Measurements from ENCODE around the gene ALDH1L1. TPM values are rescaled to one million over a fixed set of nuclear protein-coding genes. Genes with fewer than 3 reads are reported as not detected.

Gene ALDH1L1
- total and polyA plus RNA-seq, 2 of the 13 experiments (the other 11 are each of a cell fraction or from before 2014, with no cell fraction given), result 11.2 to 28.7 TPM

DNA sequence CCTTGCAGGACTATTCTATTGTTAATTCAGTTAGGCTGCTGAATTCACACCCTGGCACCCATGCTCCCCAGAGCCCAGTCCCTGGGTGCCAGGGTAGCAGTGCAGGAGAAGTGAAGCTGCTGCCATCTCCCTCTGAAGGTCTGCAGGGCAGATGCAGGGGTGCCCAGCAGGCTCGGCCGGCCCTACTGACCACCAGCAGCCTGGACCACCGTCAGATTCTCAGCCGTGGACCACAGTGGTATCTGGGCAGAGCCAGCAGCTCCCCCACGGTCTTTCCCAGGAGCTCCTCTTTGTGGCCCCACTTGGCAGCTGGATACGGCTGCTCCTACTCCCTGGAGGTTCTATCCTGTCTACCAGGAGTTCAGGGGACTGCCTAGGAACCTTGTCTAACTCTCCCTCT, 46.8 kb downstream of the ALDH1L1 start:
- BruUV-seq (replicated peaks), result no TSS peak
- in situ Hi-C loops (cut with HindIII; ENCODE audit: extremely low pct_ligation_motif_present, low pct_unique_long_range_greater_than_20kb), result loop anchor here (10.0 to 25.0 kb wide), 2 partner anchors 61 to 229 kb away; partner anchors contain the start of gene KLF15

More for the DNA sequence above, 46.8 kb downstream of the ALDH1L1 start:
- H4K20me1 ChIP-seq (ENCODE audit: insufficient read depth, low read length), result no peaks in the 10 kb centered on the region
- H3K36me3 ChIP-seq (replicated peaks in 1 of 2; ENCODE audit: control insufficient read depth in 1 of 2, insufficient read depth in 2 of 2, low read length in 2 of 2), result no peaks in the 10 kb centered on the region
- TF ChIP-seq KAT8 (CRISPR knock-in tag; IDR thresholded peaks at IDR 0.05) (no peak), PITX1 (CRISPR knock-in tag; IDR thresholded peaks at IDR 0.05) (no peak), ZNF503 (CRISPR knock-in tag; IDR thresholded peaks at IDR 0.05) (no peak), ZNF205 (CRISPR knock-in tag; IDR thresholded peaks at IDR 0.05) (no peak), HOXA9 (CRISPR knock-in tag; IDR thresholded peaks at IDR 0.05; ENCODE audit: borderline replicate concordance) (no peak), MBNL3 (CRISPR knock-in tag; conservative IDR thresholded peaks at IDR 0.05) (no peak), PHF5A (CRISPR knock-in tag; IDR thresholded peaks at IDR 0.05; ENCODE audit: low read depth, unreplicated experiment) (no peak), TFDP2 (CRISPR knock-in tag; IDR thresholded peaks at IDR 0.05) (no peak), AHDC1 (CRISPR knock-in tag; IDR thresholded peaks at IDR 0.05; ENCODE audit: borderline replicate concordance) (no peak), ZNF761 (CRISPR knock-in tag; conservative IDR thresholded peaks at IDR 0.05) (no peak), ZNF225 (CRISPR knock-in tag; IDR thresholded peaks at IDR 0.05) (no peak), TEAD2 (CRISPR knock-in tag; IDR thresholded peaks at IDR 0.05) (no peak), ZNF143 (CRISPR knock-in tag; IDR thresholded peaks at IDR 0.05) (no peak), ZFP82 (CRISPR knock-in tag; IDR thresholded peaks at IDR 0.05; ENCODE audit: borderline replicate concordance) (no peak), RAD51 (IDR thresholded peaks at IDR 0.05; ENCODE audit: borderline replicate concordance) (no peak), KDM4B (CRISPR knock-in tag; IDR thresholded peaks at IDR 0.05) (no peak)
- no peak overlapping the region for H3K9ac ChIP-seq (ENCODE audit: insufficient read depth, low read depth, low read length)
- FAIRE-seq (no peak), DNase-seq (ENCODE audit: low spot score) (no peak), ATAC-seq (no peak)
- CTCF ChIA-PET (ENCODE audit: low intra/inter-chr PET ratio, low total read pairs), result interaction anchor here (2.1 to 4.2 kb wide), 3 partner anchors 64 to 256 kb away, joined by 16 to 27 read pairs (median 25); no protein-coding TSS in a partner anchor
- WGBS (ENCODE audit: low lambda C conversion rate), result no CpG with 5 or more reads among the region's 6 CpGs
- H2AFZ ChIP-seq (ENCODE audit: low read length), result no peak overlapping the region
- H3K9me3 ChIP-seq (ENCODE audit: low read length), result no peaks in the 10 kb centered on the region
- H3K27me3 ChIP-seq (ENCODE audit: control insufficient read depth in 1 of 2, insufficient read depth in 2 of 2, low read length in 2 of 2), result no peaks in the 10 kb centered on the region
- H3K4me2 ChIP-seq (ENCODE audit: low read depth, low read length), result no peak overlapping the region
- H3K79me2 ChIP-seq (ENCODE audit: insufficient read depth, low read length), result no peaks in the 10 kb centered on the region
- no peak overlapping the region for H3K27ac ChIP-seq (ENCODE audit: extremely low read length, insufficient read depth, low read length)
- no peaks in the 10 kb centered on the region for H3K4me1 ChIP-seq (ENCODE audit: insufficient read depth, low read length)
- H3K4me3 ChIP-seq (replicated peaks in 1 of 3; ENCODE audit: insufficient read depth in 1 of 3, low read depth in 2 of 3, low read length in 3 of 3), result no peak overlapping the region
- POLR2A ChIA-PET, result interaction anchor here (1.0 kb wide), 1 partner anchor 65 kb away, joined by 3 read pairs; no protein-coding TSS in a partner anchor
- intact Hi-C loops (cut with micrococcal nuclease; ENCODE audit: unreplicated experiment), result loop anchor here (1.0 kb wide), 4 partner anchors 65 to 256 kb away; no protein-coding TSS in a partner anchor

Data from HepG2 (cell line).